HG03175 (cell line): Measurements from ENCODE around the gene FBXW4.

Source experiments
- ATAC-seq: cut with Tn5 transposase; IDR thresholded peaks from one replicate; pipeline ENCODE4 v1.9.1; 2021; ENCODE audit warnings: mild to moderate bottlenecking, moderate library complexity; ENCODE audit not compliant: unreplicated experiment

Gene FBXW4

GRCh38 chr10:101569323-101569621 lies 125.7 kb downstream of the FBXW4 start:
- ATAC-seq, result no peak

GRCh38 chr10:101568054-101568745 lies 126.8 kb downstream of the FBXW4 start:
- ATAC-seq, result no peak

GRCh38 chr10:101567165-101568006 lies 127.6 kb downstream of the FBXW4 start:
- no peak for ATAC-seq

GRCh38 chr10:101566333-101567164 lies 128.4 kb downstream of the FBXW4 start:
- ATAC-seq, result no peak

- no peak for ATAC-seq
These were observed 129.0 kb downstream of the FBXW4 start for GRCh38 chr10:101565936-101566332.

- ATAC-seq, result no peak
These were observed 129.5 kb downstream of the FBXW4 start for GRCh38 chr10:101565370-101565900.

- ATAC-seq, result no peak
These were observed 130.4 kb downstream of the FBXW4 start for GRCh38 chr10:101564490-101564991.

GRCh38 chr10:101563497-101564040 lies 131.4 kb downstream of the FBXW4 start:
- no peak for ATAC-seq

GRCh38 chr10:101563007-101563406 lies 132.0 kb downstream of the FBXW4 start:
- no peak for ATAC-seq

- ATAC-seq, result no peak
These were observed 132.7 kb downstream of the FBXW4 start for GRCh38 chr10:101562231-101562630.

GRCh38 chr10:101561068-101561915 lies 133.7 kb downstream of the FBXW4 start:
- ATAC-seq, result no peak
